Measurements from ENCODE around the gene GLI3.

DNA sequence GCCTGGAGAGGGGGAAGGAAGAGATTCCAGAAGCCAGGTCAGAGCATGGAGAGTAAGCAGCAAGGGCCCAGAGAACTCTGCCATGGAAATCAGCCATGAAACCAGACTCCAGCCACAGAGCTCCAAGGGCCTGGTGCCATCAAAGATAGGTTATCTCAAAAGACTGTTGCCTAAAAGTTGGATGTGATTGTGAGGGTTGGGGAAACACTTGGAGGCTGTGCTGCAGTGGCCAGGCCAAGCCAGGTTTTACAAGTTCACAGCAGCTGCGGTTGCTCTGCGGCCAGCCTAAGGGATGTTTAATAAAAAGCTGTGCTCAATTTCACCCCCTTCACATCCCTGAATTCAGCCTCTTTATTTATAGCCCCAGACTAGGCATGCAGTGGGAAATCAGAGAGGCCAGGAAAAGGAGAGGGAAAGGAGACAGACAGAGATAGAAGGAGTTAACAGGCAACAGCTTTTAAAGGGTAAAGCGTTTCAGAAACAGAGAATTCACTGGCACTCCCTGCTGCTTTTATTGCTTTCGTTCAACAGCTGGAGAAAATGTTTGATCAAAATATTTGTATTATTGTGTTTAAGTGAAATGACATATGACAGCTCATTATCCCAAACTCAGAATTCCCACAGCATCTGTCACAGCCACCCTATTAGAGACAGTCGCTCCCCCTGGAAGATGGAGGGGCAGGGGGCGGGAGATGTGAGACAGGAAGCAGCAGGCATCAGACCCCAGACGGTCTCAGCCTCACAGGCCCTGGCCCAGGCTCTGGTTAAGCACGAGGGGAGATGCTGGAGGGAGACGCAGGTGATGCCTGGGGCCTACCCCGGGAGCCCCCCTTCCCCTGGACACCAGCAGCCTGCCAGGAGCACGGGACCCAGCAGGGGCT lies 140.1 kb downstream of the GLI3 start:
- TF ChIP-seq, protein P1, sequence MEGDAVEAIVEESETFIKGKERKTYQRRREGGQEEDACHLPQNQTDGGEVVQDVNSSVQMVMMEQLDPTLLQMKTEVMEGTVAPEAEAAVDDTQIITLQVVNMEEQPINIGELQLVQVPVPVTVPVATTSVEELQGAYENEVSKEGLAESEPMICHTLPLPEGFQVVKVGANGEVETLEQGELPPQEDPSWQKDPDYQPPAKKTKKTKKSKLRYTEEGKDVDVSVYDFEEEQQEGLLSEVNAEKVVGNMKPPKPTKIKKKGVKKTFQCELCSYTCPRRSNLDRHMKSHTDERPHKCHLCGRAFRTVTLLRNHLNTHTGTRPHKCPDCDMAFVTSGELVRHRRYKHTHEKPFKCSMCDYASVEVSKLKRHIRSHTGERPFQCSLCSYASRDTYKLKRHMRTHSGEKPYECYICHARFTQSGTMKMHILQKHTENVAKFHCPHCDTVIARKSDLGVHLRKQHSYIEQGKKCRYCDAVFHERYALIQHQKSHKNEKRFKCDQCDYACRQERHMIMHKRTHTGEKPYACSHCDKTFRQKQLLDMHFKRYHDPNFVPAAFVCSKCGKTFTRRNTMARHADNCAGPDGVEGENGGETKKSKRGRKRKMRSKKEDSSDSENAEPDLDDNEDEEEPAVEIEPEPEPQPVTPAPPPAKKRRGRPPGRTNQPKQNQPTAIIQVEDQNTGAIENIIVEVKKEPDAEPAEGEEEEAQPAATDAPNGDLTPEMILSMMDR (conservative IDR thresholded peaks at IDR 0.05; ENCODE audit: low read length), result no peak
- no peak for TF ChIP-seq EZH2phosphoT487 (IDR thresholded peaks at IDR 0.05; ENCODE audit: borderline replicate concordance)

Measured in Loucy (cell line).